GM23248 (cell line): ENCODE measurements around the gene LINGO4.

ENCODE experiments used
- EZH2 ChIP-seq: fragments of 200-600 bp; sonication (generic); IDR thresholded peaks from 2 replicates; pipeline ENCODE4 v1.6.1; 2018; ENCODE audit warnings: antibody characterized with exemption, mild to moderate bottlenecking; ENCODE audit not compliant: insufficient read depth, poor library complexity, severe bottlenecking
- EZH2phosphoT487 ChIP-seq: fragments of 200-600 bp; sonication (generic); IDR thresholded peaks from 2 replicates; pipeline ENCODE4 v1.6.1; 2018; ENCODE audit warnings: antibody characterized with exemption, moderate library complexity, mild to moderate bottlenecking, low read depth; ENCODE audit not compliant: insufficient read depth

DNA sequence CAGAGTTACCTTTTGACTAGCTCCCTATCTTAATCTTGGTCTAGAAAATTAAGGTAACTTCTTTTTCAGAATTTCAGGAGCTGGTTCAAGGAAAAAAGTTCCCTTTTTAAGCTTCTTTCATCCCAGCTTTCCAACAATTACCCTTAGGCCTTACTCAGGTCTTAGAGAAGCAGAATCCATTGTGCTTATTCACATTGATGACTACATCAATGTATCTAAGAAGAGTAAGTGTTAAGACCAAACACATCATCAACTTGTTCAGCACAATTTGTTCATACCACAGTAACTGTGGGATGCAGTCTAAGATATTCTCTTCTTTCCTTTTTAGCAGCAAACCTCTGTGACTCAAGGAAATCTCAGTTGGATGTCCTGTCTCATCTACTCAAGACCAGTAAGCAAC, 46.0 kb downstream of the LINGO4 start:
- no peak for TF ChIP-seq EZH2phosphoT487
- TF ChIP-seq EZH2 = no peak
